DOHH2 (cell line): ENCODE data around the gene UBE2D2.
"Not testable (repeated sequence)": the region's sequence is repeated elsewhere in the genome, so short reads cannot be mapped to it uniquely, and the experiment has no call there.

Source experiments
- EZH2phosphoT487 ChIP-seq: fragments of 200-600 bp; sonication (generic); IDR thresholded peaks from 2 replicates; pipeline ENCODE4 v1.6.1; 2017; ENCODE audit warnings: borderline replicate concordance, mild to moderate bottlenecking, antibody characterized with exemption, low read length, moderate library complexity, mixed read lengths
- TF ChIP-seq, protein P1 (sequence below): fragments of 200-600 bp; sonication (generic); IDR thresholded peaks from one replicate; pipeline ENCODE4 v1.5.1; 2014; ENCODE audit warnings: antibody characterized with exemption, mild to moderate bottlenecking, low read depth, low read length; ENCODE audit not compliant: poor library complexity, severe bottlenecking

- TF ChIP-seq, protein P1, sequence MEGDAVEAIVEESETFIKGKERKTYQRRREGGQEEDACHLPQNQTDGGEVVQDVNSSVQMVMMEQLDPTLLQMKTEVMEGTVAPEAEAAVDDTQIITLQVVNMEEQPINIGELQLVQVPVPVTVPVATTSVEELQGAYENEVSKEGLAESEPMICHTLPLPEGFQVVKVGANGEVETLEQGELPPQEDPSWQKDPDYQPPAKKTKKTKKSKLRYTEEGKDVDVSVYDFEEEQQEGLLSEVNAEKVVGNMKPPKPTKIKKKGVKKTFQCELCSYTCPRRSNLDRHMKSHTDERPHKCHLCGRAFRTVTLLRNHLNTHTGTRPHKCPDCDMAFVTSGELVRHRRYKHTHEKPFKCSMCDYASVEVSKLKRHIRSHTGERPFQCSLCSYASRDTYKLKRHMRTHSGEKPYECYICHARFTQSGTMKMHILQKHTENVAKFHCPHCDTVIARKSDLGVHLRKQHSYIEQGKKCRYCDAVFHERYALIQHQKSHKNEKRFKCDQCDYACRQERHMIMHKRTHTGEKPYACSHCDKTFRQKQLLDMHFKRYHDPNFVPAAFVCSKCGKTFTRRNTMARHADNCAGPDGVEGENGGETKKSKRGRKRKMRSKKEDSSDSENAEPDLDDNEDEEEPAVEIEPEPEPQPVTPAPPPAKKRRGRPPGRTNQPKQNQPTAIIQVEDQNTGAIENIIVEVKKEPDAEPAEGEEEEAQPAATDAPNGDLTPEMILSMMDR = not testable (repeated sequence)
- not testable (repeated sequence) for TF ChIP-seq EZH2phosphoT487
Measured at GRCh38 chr5:139593076-139593475, 31.9 kb downstream of the UBE2D2 start.
